Endothelial cell of hepatic sinusoid (primary cell): ENCODE results near the gene OR52L1.

Experiments used
- in situ Hi-C: cut with HindIII; loops from 2 replicates; pipeline ENCODE4 v1.10.0; 2017; ENCODE audit warnings: low sequenced_read_pairs

Gene OR52L1

GRCh38 chr11:5941951-5942350 is 44.8 kb downstream of the OR52L1 start, which contains the start of gene OR56A3:
OR56A3 (plus strand) TSS chr11:5942251; CDS start chr11:5947347, 5,096 bp downstream.
- in situ Hi-C loops = no loop called here

DNA sequence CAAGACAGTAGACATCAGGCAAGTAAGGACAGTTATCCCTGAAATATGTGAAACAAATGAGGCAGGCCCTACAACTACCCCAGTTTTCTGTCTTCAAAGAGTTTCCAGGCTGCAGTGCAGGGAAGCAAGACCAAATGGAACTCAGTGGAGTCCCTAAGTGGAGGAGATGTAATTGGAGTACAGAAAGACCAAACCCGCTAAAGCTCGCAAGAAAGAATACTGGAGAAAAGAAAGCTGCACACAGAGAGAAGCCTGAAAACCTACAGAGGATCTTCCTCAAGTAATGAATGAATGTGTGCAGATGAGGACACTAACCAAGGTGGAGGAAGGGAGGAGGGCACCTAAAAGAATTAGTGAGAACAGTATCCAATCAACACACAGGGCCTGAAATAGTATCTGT is 46.0 kb downstream of the OR52L1 start:
- in situ Hi-C loops = no loop called here

DNA sequence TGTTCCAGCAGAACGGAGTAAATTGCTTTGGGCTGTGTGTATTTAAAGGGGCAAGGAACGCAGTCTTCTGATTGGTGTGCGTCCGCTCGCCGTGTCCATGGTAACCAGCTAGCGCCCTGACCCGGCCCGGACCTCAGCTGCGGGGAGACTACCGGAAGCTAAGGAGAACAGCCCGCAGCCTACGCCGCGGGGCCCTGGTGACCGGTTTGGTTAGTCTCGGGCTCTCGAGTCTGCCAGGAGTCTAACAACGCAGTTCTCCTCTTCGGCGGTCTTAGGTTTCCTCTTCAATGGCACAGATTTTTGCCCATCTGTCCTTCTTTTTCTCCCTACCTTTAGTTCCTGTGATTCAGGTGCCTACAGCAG is 48.2 kb downstream of the OR52L1 start:
- in situ Hi-C loops = no loop called here

GRCh38 chr11:5937868-5938602 is 48.8 kb downstream of the OR52L1 start:
- in situ Hi-C loops = no loop called here
